Memory B cell (primary cell): ENCODE measurements around the gene LIMK2.
A peak's percentile ranks its signal among the peaks of the same experiment; 100 is the strongest.
"Not testable (repeated sequence)": the region's sequence is repeated elsewhere in the genome, so short reads cannot be mapped to it uniquely, and the experiment has no call there.

Experiments
- ATAC-seq: fragments of 150-1000 bp; cut with Tn5 transposase; 2 replicates; pipeline ENCODE4 v1.10.0; 2021; ENCODE audit warnings: low read depth, mild to moderate bottlenecking, moderate library complexity
- DNase-seq, 2 donors: peaks; one replicate each; pipeline ENCODE4 v3.0.0; 2022; ENCODE audit warnings: low spot score in 2 of 2
- H3K27ac Mint-ChIP-seq: one replicate; pipeline ENCODE4 v1.8.0; 2022; ENCODE audit warnings: mild to moderate bottlenecking, moderate library complexity, mixed read lengths
- H3K27me3 Mint-ChIP-seq: one replicate; pipeline ENCODE4 v1.8.0; 2022; ENCODE audit warnings: mixed read lengths
- H3K36me3 Mint-ChIP-seq: one replicate; pipeline ENCODE4 v1.8.0; 2022; ENCODE audit warnings: mild to moderate bottlenecking, mixed read lengths
- H3K4me1 Mint-ChIP-seq: one replicate; pipeline ENCODE4 v1.8.0; 2022; ENCODE audit warnings: mixed read lengths
- H3K4me3 Mint-ChIP-seq: one replicate; pipeline ENCODE4 v1.8.0; 2022; ENCODE audit warnings: mild to moderate bottlenecking, moderate library complexity, mixed read lengths
- H3K9me3 Mint-ChIP-seq: one replicate; pipeline ENCODE4 v1.8.0; 2022; ENCODE audit warnings: mixed read lengths

The LIMK2 gene

GRCh38 chr22:31224691-31225090 is 12.6 kb downstream of the LIMK2 start:
- not testable (repeated sequence) for H3K27ac Mint-ChIP-seq, H3K4me3 Mint-ChIP-seq, H3K36me3 Mint-ChIP-seq, DNase-seq, H3K27me3 Mint-ChIP-seq, H3K9me3 Mint-ChIP-seq, ATAC-seq
- H3K4me1 Mint-ChIP-seq: peaks cover 24% of the 10 kb centered on the region

- Mint-ChIP-seq H3K27ac (no peak overlapping the region), H3K4me1 (peaks cover 20% of the 10 kb centered on the region), H3K9me3 (no peaks in the 10 kb centered on the region), H3K36me3 (peaks cover 2% of the 10 kb centered on the region), H3K4me3 (no peak overlapping the region), H3K27me3 (no peaks in the 10 kb centered on the region)
- ATAC-seq (no peak), DNase-seq (no peak)
Observed at GRCh38 chr22:31227186-31227585, 15.1 kb downstream of the LIMK2 start.

- DNase-seq: no peak
- Mint-ChIP-seq H3K4me1 (peaks cover 18% of the 10 kb centered on the region), H3K27ac (peak overlapping the region; percentile 58), H3K27me3 (no peaks in the 10 kb centered on the region), H3K36me3 (peaks cover 5% of the 10 kb centered on the region), H3K4me3 (no peak overlapping the region), H3K9me3 (no peaks in the 10 kb centered on the region)
- no peak for ATAC-seq
Observed at GRCh38 chr22:31229402-31230079, 17.4 kb downstream of the LIMK2 start.

- peaks cover 9% of the 10 kb centered on the region for H3K36me3 Mint-ChIP-seq
- no peak for ATAC-seq
- DNase-seq: no peak
- no peaks in the 10 kb centered on the region for H3K9me3 Mint-ChIP-seq
- H3K4me1 Mint-ChIP-seq: peaks cover 20% of the 10 kb centered on the region
- peak overlapping the region; percentile 81 for H3K27ac Mint-ChIP-seq
- no peaks in the 10 kb centered on the region for H3K27me3 Mint-ChIP-seq
- H3K4me3 Mint-ChIP-seq: no peak overlapping the region
Observed at GRCh38 chr22:31230155-31230870, 18.2 kb downstream of the LIMK2 start.

GRCh38 chr22:31230871-31231621 is 18.9 kb downstream of the LIMK2 start:
- Mint-ChIP-seq H3K27me3 (no peaks in the 10 kb centered on the region), H3K27ac (peak overlapping the region; percentile 81), H3K9me3 (no peaks in the 10 kb centered on the region), H3K36me3 (peaks cover 7% of the 10 kb centered on the region), H3K4me3 (no peak overlapping the region), H3K4me1 (peaks cover 20% of the 10 kb centered on the region)
- DNase-seq (peak; percentile 33 to 37), ATAC-seq (peak; percentile 73)

GRCh38 chr22:31233001-31233400 is 20.9 kb downstream of the LIMK2 start:
- Mint-ChIP-seq H3K27me3 (no peaks in the 10 kb centered on the region), H3K27ac (no peak overlapping the region), H3K4me1 (peaks cover 17% of the 10 kb centered on the region), H3K4me3 (no peak overlapping the region), H3K36me3 (peaks cover 7% of the 10 kb centered on the region), H3K9me3 (no peaks in the 10 kb centered on the region)
- DNase-seq (no peak), ATAC-seq (no peak)

- DNase-seq: no peak
- Mint-ChIP-seq H3K4me3 (no peak overlapping the region), H3K4me1 (peaks cover 17% of the 10 kb centered on the region), H3K9me3 (no peaks in the 10 kb centered on the region), H3K36me3 (peaks cover 7% of the 10 kb centered on the region), H3K27ac (peak overlapping the region; percentile 32), H3K27me3 (no peaks in the 10 kb centered on the region)
- no peak for ATAC-seq
Observed at GRCh38 chr22:31235081-31235480, 23.0 kb downstream of the LIMK2 start.

GRCh38 chr22:31236044-31236443 is 23.9 kb downstream of the LIMK2 start:
- not testable (repeated sequence) for H3K27ac Mint-ChIP-seq

GRCh38 chr22:31238057-31238456 is 26.0 kb downstream of the LIMK2 start:
- Mint-ChIP-seq H3K27me3 (no peaks in the 10 kb centered on the region), H3K4me3 (no peak overlapping the region), H3K4me1 (peaks cover 11% of the 10 kb centered on the region), H3K36me3 (peaks cover 11% of the 10 kb centered on the region), H3K9me3 (no peaks in the 10 kb centered on the region), H3K27ac (no peak overlapping the region)
- no peak for ATAC-seq
- DNase-seq: no peak

More at GRCh38 chr22:31236044-31236443, 23.9 kb downstream of the LIMK2 start:
- not testable (repeated sequence) for H3K27me3 Mint-ChIP-seq, DNase-seq, H3K4me3 Mint-ChIP-seq, H3K9me3 Mint-ChIP-seq, ATAC-seq, H3K36me3 Mint-ChIP-seq
- H3K4me1 Mint-ChIP-seq: peaks cover 14% of the 10 kb centered on the region

GRCh38 chr22:31239771-31240370 is 27.8 kb downstream of the LIMK2 start:
- DNase-seq: no peak

GRCh38 chr22:31241200-31241599 is 29.1 kb downstream of the LIMK2 start:
- peaks cover 4% of the 10 kb centered on the region for H3K4me1 Mint-ChIP-seq
- H3K27me3 Mint-ChIP-seq: no peaks in the 10 kb centered on the region
- no peak overlapping the region for H3K27ac Mint-ChIP-seq
- DNase-seq: no peak
- H3K9me3 Mint-ChIP-seq: no peaks in the 10 kb centered on the region
- no peak for ATAC-seq
- no peak overlapping the region for H3K4me3 Mint-ChIP-seq
- peaks cover 4% of the 10 kb centered on the region for H3K36me3 Mint-ChIP-seq

More at GRCh38 chr22:31239771-31240370, 27.8 kb downstream of the LIMK2 start:
- Mint-ChIP-seq H3K27ac (no peak overlapping the region), H3K27me3 (no peaks in the 10 kb centered on the region), H3K9me3 (no peaks in the 10 kb centered on the region), H3K4me3 (no peak overlapping the region), H3K36me3 (peaks cover 5% of the 10 kb centered on the region), H3K4me1 (peaks cover 4% of the 10 kb centered on the region)
- ATAC-seq: no peak

- ATAC-seq (no peak), DNase-seq (no peak)
- Mint-ChIP-seq H3K9me3 (no peaks in the 10 kb centered on the region), H3K36me3 (peaks cover 4% of the 10 kb centered on the region), H3K27me3 (no peaks in the 10 kb centered on the region), H3K4me3 (no peak overlapping the region), H3K27ac (no peak overlapping the region), H3K4me1 (peaks cover 6% of the 10 kb centered on the region)
Observed at GRCh38 chr22:31241936-31242335, 29.8 kb downstream of the LIMK2 start.

- Mint-ChIP-seq H3K27me3 (no peaks in the 10 kb centered on the region), H3K4me1 (peaks cover 9% of the 10 kb centered on the region), H3K4me3 (no peak overlapping the region), H3K27ac (no peak overlapping the region), H3K36me3 (peaks cover 4% of the 10 kb centered on the region), H3K9me3 (no peaks in the 10 kb centered on the region)
- DNase-seq (no peak), ATAC-seq (no peak)
Observed at GRCh38 chr22:31243339-31244045, 31.4 kb downstream of the LIMK2 start.
